Omental fat pad (tissue), 4 donors: ENCODE measurements around the gene EIF4E3. TPM values are rescaled to one million over a fixed set of nuclear protein-coding genes. Genes with fewer than 3 reads are reported as not detected.

Experiments
- ATAC-seq: fragments of 150-250 bp; one replicate; pipeline ENCODE4 v1.9.1; 2016; ENCODE audit warnings: mild to moderate bottlenecking, moderate library complexity; ENCODE audit not compliant: low FRiP score
- DNase-seq: peaks from one replicate; pipeline ENCODE4 v3.0.0-alpha.2; 2019; ENCODE audit warnings: low spot score
- CTCF ChIP-seq, 3 donors: fragments of 450-650 bp; IDR thresholded peaks; one replicate each; pipeline ENCODE4 v1.5.1; 2016 to 2017; ENCODE audit warnings: antibody characterized with exemption in 3 of 3, mild to moderate bottlenecking in 3 of 3, moderate library complexity in 2 of 3
- total RNA-seq, 4 donors: library from RNA; depleted of rRNA; stranded (reverse); fragments of >200 nt; gene quantifications; one replicate each; pipeline ENCODE4 v1.1.0, GENCODE V29; 2016

The EIF4E3 gene
- 10 to 100 TPM; 20.3 to 31.7 (median 26.3) TPM for total RNA-seq

DNA sequence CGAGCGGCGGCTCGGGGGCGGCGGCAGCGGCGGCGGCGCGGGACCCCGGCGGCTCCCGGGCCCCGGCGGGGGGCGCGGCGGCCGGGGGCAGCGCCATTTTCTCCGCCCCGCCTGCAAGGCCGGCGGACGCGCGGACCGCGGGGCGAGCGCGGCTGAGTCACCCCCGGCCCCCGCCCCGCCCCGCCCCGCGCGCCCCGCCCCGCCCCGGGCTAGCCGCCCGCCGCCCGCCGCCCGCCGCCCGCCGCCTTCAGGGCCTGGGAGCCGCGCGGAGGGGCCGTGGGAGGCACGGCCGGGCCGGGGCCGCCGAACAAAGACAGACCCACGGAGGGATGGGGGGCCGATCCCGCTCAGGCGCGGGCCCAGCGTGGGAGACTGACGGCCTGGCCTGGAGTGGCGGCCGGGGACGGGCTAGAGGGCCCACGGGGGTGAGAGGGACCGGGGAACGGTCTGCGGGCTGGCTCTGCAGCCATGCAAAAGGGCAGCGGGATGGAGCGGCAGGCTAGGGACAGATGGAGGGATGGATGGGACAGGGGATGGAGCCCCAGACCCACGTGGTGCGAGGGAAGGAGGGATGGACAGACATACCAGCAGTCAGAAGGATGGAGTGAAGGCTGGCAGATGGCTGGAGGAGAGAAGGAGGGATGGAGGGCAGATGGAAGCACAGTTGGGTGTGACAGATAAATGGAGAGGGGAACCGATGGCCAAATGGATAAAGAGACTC is at the start of gene EIF4E3:
Gene EIF4E3 (minus strand): TSS at position 132 of the 721 bp plus-strand sequence. CDS start 35 bp downstream, at position 97.
- no peak for DNase-seq
- ATAC-seq, result peak; percentile 75
- no peak for TF ChIP-seq CTCF (IDR thresholded peaks at IDR 0.05)

DNA sequence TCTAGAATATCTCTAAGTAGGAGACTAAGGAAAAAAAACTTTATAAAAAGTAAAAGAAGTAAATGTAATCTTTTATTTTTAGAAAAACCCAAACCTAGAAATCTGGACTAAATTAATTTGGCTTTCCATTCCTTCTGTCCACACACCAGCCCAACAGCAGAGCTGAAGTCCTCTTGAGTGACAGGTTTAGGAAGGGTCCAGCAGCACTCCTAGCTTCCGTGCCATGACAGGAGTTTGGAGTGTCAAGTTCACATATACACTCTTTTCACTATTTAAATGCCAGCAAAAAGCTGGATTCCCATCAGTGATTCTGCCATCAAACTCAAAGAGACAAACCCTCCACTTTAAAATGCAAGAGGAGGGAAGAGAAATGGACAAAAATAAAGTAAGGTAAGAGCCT is 46.7 kb upstream of the EIF4E3 start:
- DNase-seq, result no peak

DNA sequence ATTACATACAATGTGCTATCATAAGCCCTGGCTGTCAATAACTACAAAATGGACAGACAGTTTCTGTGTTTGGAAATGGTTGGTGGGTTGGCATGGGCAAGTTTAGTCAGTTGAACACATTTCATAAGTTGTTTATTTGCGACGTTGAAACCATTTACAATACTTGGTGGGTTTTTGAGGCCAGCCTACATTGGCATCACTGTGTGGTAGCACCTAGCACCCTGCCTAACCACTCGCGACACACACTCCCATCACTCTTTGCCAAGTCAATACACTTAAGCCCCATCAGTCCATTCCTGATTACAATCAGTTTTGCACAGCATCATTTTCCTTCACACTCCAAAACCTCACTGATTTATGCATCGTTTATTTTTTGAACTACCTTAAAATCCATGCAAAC is 45.9 kb upstream of the EIF4E3 start:
- no peak for TF ChIP-seq CTCF (IDR thresholded peaks at IDR 0.05)
- ATAC-seq (no peak), DNase-seq (no peak)

More for the DNA sequence above, 46.7 kb upstream of the EIF4E3 start:
- TF ChIP-seq CTCF (IDR thresholded peaks at IDR 0.05), result no peak
- no peak for ATAC-seq

GRCh38 chr3:71763426-71763825 is 38.2 kb upstream of the EIF4E3 start:
- no peak for ATAC-seq
- DNase-seq, result no peak
- no peak for TF ChIP-seq CTCF (IDR thresholded peaks at IDR 0.05)

DNA sequence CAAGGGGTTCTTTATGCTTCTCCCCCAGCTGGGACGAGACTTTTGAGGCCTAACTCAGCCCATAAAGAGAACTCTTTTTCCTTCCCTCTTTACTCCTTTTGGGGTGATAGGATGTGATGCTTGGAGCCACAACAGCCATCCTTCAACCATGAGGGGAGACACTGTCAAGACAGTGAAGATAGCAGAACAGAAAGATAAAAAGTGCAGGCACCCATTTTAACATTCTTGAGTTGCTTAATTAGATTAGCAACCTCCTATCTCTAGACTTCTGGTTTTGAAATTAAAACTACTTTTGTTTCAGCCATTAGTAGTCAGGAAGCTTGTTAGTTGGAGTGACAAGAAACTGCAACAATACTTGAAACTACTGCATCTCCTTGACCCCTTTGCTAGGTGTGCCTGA is 34.9 kb upstream of the EIF4E3 start:
- no peak for ATAC-seq

DNA sequence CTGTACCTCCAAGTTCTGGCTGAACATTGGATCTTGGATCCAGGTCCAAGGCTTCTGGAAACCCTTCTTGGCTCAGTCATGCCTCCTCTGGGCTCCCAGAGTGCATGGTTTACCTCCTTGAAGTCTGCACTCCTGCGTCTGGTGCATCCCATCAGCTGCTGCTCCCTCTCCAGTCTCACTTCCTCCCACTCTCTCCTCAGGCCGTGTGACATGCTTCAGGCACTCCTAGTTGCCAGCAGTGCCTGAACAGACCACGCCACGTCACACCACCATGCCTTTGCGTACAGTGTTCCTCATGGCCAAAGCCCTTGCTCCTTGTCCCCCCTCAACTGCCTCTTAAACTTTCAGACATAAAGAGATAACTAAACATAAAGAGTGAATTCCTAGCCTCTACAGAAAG is 34.2 kb upstream of the EIF4E3 start:
- no peak for TF ChIP-seq CTCF (IDR thresholded peaks at IDR 0.05)
- ATAC-seq, result no peak
- no peak for DNase-seq

More for the DNA sequence above, 34.9 kb upstream of the EIF4E3 start:
- no peak for DNase-seq
- no peak for TF ChIP-seq CTCF (IDR thresholded peaks at IDR 0.05)

GRCh38 chr3:71758091-71758490 is 32.9 kb upstream of the EIF4E3 start:
- DNase-seq (no peak), ATAC-seq (no peak)
- no peak for TF ChIP-seq CTCF (IDR thresholded peaks at IDR 0.05)
